NCI-H1048 (cell line): ENCODE results near the gene MUSTN1.

ENCODE experiments used
- DNase-seq: peaks from one replicate; lab custom pipeline; 2025; lab: John Stamatoyannopoulos, UW

The MUSTN1 gene

GRCh38 chr3:52851348-52851747 is 16.5 kb upstream of the MUSTN1 start:
- no peak for DNase-seq

- no peak for DNase-seq
These were observed 14.8 kb upstream of the MUSTN1 start for GRCh38 chr3:52849656-52850055.

GRCh38 chr3:52848617-52849016 is 13.8 kb upstream of the MUSTN1 start:
- no peak for DNase-seq

- no peak for DNase-seq
These were observed 12.9 kb upstream of the MUSTN1 start for GRCh38 chr3:52847726-52848125.

- DNase-seq: no peak
These were observed 12.4 kb upstream of the MUSTN1 start for GRCh38 chr3:52847241-52847640.

- no peak for DNase-seq
These were observed 11.7 kb upstream of the MUSTN1 start for GRCh38 chr3:52846432-52846965.

- DNase-seq: no peak
These were observed 11.0 kb upstream of the MUSTN1 start for GRCh38 chr3:52845691-52846431.

GRCh38 chr3:52845157-52845556 is 10.3 kb upstream of the MUSTN1 start:
- no peak for DNase-seq

- DNase-seq: no peak
These were observed 9.6 kb upstream of the MUSTN1 start for GRCh38 chr3:52844290-52844975.

GRCh38 chr3:52843881-52844280 is 9.1 kb upstream of the MUSTN1 start:
- DNase-seq: no peak

- DNase-seq: no peak
These were observed 8.5 kb upstream of the MUSTN1 start for GRCh38 chr3:52843108-52843865.

GRCh38 chr3:52842424-52842823 is 7.6 kb upstream of the MUSTN1 start:
- DNase-seq: no peak

- no peak for DNase-seq
These were observed 7.1 kb upstream of the MUSTN1 start for GRCh38 chr3:52841981-52842340.

GRCh38 chr3:52841211-52841980 is 6.6 kb upstream of the MUSTN1 start:
- DNase-seq: no peak

GRCh38 chr3:52839892-52840545 is 5.2 kb upstream of the MUSTN1 start:
- DNase-seq: no peak

- no peak for DNase-seq
These were observed 4.4 kb upstream of the MUSTN1 start for GRCh38 chr3:52839268-52839575.

- DNase-seq: no peak
These were observed 3.9 kb upstream of the MUSTN1 start for GRCh38 chr3:52838561-52839267.

- no peak for DNase-seq
These were observed 2.2 kb upstream of the MUSTN1 start for GRCh38 chr3:52836986-52837385.

- DNase-seq: no peak
These were observed 1.6 kb upstream of the MUSTN1 start for GRCh38 chr3:52836471-52836845.

- no peak for DNase-seq
These were observed 1.1 kb upstream of the MUSTN1 start for GRCh38 chr3:52835766-52836470.
